H54 (cell line): ENCODE results near the gene SUSD3.
A peak's percentile ranks its signal among the peaks of the same experiment; 100 is the strongest.
"Not testable (repeated sequence)": the region's sequence is repeated elsewhere in the genome, so short reads cannot be mapped to it uniquely, and the experiment has no call there.

Experiments used
- DNase-seq: peaks from one replicate; pipeline ENCODE4 v3.0.0; 2011; ENCODE audit warnings: low spot score, mixed read lengths; ENCODE audit not compliant: insufficient read length
- FAIRE-seq: peaks from 3 replicates; lab custom pipeline; 2011; peaks lifted over from hg19 to GRCh38; lab: Jason Lieb, UNC
- POLR2A ChIP-seq: IDR thresholded peaks from 2 replicates; pipeline ENCODE4 v1.6.1; 2011; ENCODE audit warnings: low read depth, mild to moderate bottlenecking, low read length

The SUSD3 gene

DNA sequence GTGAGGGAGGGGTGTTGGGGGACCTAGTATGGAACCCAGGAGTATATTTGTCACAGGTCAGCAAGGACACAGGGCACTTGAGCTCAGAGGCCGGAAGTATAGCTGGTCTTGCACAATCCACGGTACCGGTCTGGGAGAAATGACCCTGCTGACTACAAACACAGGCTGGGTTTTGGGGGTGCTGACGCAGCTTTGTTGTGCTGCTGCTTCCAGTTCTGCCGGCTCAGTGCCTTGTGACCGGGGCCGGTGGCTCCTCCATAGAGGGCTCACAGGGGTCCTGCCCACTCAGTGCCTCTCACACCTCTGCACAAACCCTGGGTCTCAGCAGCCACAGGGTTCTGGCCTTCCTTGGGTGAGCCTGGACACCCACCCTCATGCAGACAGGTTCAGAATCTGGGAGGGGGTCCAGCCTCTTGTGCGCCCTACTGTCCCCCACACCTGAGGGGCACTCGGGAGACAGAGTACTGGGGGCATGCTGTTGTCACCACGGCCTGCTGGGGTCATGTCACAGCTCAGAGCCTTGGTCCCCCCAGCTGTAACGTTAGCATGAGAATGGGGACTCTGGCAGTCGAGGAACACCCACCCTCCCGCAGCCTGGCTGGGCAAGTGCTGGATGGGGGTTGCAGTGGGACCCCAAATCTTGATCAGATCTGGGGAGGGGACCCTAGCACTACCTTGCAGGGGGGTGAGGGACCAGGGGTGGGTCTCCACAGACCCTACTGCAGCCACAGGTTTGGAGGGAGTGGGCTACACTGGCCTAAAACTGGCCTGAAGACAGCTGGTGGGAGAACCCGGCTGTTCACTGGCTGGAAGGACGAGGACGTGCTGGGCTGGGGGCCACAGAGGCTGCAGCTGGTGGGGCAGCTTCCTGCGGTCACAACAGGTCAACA lies 57.8 kb downstream of the SUSD3 start:
- no peak for TF ChIP-seq POLR2A
- FAIRE-seq (peak; percentile 84), DNase-seq (peak; percentile 67)

DNA sequence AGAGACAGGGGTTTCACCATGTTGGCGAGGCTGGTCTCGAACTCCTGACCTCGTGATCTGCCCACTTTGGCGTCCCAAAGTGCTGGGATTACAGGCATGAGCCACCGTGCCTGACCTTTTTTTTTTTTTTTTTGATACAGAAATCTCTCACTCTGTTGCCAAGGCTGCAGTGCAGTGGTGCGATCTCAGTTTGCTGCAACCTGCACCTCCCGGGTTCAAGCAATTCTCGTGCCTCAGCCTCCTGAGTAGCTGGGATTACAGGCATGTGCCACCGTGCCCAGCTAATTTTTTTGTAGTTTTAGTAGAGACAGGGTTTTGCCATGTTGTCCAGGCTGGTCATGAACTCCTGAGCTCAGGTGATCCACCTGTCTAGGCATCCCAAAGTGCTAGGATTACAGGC lies 59.0 kb downstream of the SUSD3 start:
- not testable (repeated sequence) for FAIRE-seq, DNase-seq

DNA sequence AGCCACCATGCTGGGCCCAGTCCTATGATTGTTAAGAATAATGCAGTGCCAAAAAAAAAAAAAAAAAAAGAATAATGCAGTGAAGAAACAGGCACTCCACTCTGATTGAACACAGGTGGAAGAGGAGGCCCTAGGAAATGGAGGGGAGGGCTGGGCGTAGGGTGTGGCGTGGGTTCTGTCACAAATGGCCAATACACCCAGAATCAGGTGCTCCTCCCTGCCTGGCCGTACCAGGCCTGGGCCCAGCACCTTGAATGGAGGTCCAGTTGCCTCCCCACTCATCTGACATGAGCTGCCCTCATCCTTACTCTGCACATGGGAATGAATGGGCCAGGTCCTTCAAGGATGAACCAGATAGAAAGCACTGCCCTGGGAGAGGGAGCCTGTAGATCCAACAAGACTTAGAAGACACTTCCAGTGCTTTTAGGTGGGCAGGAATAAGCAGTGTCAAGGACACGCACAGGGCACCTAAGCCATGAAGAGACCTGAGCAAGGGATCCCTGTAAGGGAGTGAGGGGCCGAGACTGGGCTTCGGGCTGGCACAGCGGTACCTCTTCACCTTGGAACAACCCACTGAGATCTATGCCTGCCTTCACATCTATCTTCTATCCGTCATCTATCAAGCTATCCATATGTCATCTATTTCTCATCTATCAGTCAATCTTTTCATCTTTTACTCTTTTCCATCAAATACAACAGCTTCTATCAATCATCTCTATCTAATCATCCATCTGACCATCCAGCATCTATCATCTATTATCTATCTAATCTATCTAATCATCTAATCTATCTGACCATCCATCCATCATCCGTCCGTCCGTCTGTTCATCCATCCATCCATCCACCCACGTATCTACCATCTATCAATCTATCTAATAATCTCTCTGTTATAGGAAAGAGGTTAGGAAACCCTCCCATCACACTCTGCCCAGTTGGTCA lies 59.7 kb downstream of the SUSD3 start:
- FAIRE-seq (no peak), DNase-seq (no peak)
- TF ChIP-seq POLR2A = no peak

DNA sequence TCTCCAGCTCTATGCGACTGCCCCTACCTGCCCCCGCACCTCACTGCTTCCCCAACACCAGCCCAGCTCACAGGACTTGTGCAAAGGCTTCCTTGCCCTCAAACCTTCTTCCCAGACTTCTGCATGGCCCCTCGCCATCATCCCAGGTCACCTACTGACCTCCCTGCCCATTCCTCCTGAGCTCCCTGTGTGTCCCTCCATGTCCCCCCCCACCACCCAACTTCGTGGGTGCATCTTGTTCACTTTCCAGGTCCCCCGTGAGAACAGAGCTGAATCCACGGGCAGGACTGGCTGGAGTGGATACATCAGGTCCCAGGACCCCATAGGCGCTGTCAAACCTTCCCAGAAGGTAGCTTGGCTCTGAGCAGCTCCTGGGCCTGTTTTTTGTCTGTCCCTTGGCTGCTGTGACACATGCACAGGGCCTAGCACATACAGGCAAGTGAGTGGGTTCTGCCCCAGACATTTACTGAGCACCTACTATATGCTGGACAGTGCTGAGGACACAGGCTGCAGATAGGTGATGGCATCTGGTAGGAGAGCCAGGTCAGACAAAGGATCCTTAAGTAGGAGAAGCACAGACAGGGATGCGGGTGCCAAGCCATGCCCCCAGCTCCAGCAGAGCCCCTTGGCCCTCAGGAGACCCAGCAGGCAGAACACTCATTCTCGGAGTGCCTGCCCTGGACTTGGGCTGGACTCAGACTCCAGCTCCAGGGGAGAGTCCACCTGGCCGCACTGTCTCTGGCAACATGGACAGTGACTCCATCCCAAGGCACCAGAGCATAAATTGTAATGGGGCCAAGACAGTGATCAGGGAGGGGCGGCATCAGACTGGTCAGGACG lies 60.6 kb downstream of the SUSD3 start:
- DNase-seq (no peak), FAIRE-seq (no peak)
- TF ChIP-seq POLR2A = no peak

DNA sequence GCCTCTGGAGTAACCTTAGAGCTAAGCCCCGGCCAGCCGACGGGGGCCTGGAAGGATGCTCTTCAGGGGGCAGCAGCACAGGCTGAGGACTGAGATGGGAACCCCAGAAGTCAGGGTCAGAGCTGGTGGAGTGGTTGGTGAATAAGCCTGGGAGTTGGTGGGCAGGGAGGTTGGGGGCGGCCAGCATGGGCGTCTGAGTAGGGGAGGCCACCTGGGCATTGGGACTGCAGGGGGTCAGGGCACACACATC lies 61.1 kb downstream of the SUSD3 start:
- no peak for TF ChIP-seq POLR2A
- FAIRE-seq (no peak), DNase-seq (no peak)

DNA sequence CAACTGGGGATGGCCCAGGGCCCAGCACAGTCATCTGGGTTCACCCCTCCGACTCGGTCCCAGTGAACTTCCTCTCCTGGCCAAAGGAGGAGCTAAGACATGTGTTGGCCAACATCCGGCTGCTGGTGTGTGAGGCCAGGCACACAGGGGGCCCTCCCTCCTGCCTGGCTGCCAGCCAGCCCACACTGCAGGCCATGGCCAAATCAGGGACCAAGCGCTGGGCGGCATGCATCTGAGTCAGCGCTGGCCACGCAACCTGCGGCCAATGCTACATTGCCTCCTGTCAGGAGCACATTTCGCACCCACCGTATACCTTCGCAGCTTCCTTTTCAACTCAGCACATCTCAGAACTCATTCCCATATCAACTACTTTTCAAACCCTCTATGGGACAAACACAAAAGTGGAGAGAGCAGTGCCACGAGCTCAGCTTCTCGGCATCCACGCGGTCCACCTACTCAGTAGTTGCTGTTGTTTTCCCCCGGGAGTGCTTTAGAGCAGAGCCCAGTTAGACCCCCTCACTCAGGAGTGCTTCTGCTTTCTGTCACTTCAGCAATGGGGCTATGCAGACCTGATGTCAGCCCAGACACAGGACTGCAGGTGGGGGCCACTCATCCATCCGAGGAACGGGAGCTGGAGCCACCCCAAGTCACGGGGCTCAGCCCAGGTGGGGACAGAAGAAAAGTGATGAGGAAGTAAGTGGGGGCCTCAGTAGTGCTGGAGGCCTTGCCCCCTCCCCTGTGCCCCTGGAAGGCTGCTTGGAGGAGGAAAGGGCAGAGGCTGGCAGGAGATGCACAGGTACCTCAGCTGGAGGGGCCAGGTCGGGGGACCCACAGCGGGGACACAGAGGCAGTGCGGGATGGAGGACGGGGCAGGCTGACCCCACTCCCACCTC lies 61.7 kb downstream of the SUSD3 start:
- peak; percentile 91 for DNase-seq
- no peak for TF ChIP-seq POLR2A
- peak; percentile 99 for FAIRE-seq

DNA sequence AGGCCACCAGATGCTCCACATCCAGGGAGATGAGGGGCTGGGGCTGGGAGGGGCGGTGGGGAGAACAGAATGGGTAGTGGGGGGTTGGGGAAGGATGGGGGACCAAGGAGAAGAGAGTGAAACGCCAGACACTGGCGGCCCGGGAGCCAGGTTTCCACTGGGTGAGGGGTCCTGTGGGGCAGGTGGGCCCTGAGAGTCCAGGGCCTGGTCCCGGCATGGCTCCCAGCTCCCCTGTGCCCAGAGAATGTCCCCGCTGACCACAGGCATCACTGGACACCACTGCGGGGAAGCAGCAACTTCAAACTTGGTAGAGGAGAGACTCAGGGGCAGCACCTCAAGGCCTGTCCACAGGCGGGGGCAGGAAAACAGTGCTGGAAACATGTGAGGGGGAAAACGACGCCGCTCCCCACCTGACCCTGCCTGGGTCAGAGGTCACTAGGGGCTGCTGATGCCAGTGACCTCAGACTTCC lies 62.4 kb downstream of the SUSD3 start:
- no peak for FAIRE-seq
- no peak for DNase-seq
- TF ChIP-seq POLR2A = no peak

DNA sequence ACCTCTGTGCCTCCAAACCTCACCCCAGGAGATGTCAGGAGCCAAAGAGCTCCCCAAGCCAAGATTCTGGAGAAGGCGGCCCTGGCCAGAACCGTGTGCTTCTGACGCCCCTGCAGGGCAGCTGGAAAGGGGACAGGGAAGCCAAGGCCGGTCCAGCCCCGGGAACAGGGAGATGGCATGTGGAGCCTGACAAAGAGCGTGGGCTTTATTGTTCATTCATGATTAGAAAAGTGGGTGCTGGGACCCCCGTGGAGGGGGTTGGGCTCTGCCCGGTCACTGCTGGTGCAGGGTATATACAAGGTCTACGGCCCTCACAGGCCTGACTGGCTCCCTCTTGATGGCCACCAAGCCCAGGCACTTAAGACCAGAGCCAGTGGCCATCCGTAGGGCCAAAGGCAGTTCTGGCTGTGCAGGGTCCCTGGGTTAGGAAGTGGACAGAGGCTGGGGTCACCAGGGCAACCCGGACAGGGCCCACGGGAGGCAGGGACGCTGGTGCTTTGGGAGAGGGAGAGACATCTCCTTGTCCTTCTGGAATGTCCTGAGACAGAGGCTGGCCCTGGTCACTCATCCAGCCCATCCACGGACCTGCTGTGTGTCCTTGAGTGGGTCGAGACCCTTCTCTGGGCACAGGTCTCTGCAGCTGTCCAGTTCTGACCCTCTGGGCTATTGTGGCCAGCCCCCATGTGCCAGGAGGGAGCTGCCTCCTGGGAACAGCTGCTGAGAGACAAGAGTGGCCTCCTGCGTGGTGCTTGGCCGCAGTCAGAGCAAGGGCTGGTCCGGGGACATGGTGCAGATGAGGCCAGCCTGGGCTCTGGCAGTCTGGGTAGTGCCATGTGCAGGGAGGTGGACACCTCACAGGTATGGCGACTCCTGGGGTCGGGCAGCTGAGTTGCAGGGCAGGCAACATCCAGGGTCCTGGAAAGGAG lies 63.1 kb downstream of the SUSD3 start:
- DNase-seq (no peak), FAIRE-seq (no peak)
- no peak for TF ChIP-seq POLR2A

DNA sequence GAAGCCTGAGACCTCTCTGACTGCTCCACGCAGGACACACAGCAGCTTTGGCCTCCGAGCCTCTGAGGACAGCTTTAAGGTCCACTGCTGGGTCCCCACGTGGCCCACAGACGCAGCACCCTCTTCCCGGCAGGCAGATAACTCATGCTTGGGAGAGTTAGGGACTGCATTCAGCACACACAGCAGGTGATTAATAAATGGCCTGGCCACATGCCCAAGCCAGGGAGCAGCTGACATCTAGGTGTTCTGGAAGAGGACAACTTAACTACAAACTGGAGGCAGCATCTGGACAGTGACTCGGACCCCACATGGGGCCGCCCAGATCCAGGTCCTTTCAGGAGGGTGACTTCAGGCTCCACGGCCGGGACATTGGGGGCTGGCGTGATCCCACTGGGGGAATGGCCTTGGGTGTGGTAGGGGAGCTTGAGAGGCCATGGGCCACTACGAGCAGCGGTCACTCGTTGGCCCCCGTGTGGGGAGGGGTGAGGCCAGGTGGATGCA lies 64.3 kb downstream of the SUSD3 start:
- FAIRE-seq = no peak
- DNase-seq = no peak
- TF ChIP-seq POLR2A = no peak

DNA sequence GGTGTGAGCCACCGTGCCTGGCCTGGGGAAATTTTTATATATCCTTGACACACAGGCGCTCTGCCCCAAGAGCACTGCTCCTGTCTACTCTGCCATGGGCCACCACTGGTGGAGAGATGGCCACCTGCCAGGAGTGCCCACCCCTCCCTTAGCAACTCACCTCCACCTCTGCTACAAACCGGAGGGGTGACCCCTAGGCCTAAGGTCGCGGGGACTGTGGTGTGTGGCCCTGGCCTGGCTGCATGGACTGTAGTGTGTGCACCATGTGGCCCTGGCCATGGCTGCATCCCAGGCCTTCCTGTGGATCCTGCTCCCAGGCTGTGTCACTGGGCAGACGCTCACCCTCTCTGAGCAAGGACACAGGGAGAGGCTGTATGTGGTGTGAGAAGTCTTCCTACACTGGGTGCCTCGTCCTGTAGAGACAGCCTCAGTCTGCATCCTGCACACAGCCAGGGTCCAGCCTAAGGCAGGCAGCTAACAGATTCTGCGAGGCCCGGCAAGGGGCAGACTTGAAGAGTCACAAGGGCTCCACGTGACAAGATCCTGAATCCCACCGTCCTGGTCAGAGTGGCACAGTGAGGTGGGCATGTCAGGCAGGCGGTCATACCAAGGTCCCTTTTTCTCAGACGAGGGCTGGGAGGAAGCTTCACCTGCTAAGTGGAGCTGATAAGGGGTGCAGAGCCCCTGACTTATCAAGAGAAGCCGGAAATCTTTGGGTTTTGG lies 65.2 kb downstream of the SUSD3 start:
- no peak for FAIRE-seq
- no peak for DNase-seq
- TF ChIP-seq POLR2A = no peak

DNA sequence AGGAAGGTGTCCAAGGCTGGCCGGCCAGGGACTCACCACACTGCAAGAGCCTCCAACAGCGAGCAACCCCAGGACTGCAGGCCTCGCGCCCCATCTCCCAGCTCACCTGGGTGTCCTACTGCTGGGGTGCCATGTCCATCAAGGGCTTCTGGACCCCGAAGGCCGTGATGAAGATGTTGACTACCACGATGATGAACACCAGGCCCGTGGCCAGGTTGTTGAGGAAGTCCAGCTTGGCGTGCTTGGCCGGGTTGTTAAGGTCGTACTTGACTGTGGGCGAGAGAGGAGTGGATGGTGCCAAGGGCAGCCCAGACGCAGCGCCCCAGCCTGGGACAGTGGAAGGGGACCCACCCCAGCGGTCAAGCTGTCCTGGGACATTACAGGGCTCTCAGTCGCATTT lies 66.3 kb downstream of the SUSD3 start:
- no peak for TF ChIP-seq POLR2A
- FAIRE-seq = no peak
- no peak for DNase-seq
